ENCODE measurements around the gene PDCD10.

Gene PDCD10

DNA sequence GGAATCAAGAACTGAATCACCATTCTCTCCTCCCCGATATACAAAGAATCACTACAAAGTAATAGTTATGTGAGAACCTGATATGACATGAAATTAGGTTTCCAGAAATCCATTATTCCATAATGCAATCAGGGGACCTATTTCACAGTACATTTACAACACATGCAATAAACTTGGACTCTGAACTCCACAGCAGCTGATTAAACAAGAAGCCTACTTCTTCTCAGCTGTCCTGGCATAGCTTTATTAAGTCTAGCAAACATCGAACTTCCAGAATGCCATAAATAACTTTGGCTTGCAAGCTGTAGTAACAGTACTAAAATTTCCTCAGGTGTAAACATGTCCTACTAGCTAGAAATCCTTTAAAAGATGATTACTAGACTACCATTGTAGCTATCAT is 17.8 kb downstream of the PDCD10 start:
- TF ChIP-seq USF1 (IDR thresholded peaks at IDR 0.05) (no peak), TCF12 (IDR thresholded peaks at IDR 0.05; ENCODE audit: low read depth) (no peak), CREB1 (IDR thresholded peaks at IDR 0.05; ENCODE audit: low read depth) (no peak), TEAD4 (IDR thresholded peaks at IDR 0.05) (no peak), NFIC (IDR thresholded peaks at IDR 0.05) (no peak), EGR1 (IDR thresholded peaks at IDR 0.05) (no peak)

- TF ChIP-seq YY1 (IDR thresholded peaks at IDR 0.05; ENCODE audit: low read depth) (no peak), TCF12 (IDR thresholded peaks at IDR 0.05; ENCODE audit: low read depth) (no peak), ZBTB7A (IDR thresholded peaks at IDR 0.05; ENCODE audit: low read depth) (no peak), TEAD4 (IDR thresholded peaks at IDR 0.05) (no peak), TAF1 (IDR thresholded peaks at IDR 0.05; ENCODE audit: low read depth) (no peak), CEBPB (IDR thresholded peaks at IDR 0.05) (no peak), EP300 (IDR thresholded peaks at IDR 0.05; ENCODE audit: borderline replicate concordance) (no peak), EGR1 (IDR thresholded peaks at IDR 0.05) (no peak), NFIC (IDR thresholded peaks at IDR 0.05) (no peak)
- TF ChIP-seq, protein P1, sequence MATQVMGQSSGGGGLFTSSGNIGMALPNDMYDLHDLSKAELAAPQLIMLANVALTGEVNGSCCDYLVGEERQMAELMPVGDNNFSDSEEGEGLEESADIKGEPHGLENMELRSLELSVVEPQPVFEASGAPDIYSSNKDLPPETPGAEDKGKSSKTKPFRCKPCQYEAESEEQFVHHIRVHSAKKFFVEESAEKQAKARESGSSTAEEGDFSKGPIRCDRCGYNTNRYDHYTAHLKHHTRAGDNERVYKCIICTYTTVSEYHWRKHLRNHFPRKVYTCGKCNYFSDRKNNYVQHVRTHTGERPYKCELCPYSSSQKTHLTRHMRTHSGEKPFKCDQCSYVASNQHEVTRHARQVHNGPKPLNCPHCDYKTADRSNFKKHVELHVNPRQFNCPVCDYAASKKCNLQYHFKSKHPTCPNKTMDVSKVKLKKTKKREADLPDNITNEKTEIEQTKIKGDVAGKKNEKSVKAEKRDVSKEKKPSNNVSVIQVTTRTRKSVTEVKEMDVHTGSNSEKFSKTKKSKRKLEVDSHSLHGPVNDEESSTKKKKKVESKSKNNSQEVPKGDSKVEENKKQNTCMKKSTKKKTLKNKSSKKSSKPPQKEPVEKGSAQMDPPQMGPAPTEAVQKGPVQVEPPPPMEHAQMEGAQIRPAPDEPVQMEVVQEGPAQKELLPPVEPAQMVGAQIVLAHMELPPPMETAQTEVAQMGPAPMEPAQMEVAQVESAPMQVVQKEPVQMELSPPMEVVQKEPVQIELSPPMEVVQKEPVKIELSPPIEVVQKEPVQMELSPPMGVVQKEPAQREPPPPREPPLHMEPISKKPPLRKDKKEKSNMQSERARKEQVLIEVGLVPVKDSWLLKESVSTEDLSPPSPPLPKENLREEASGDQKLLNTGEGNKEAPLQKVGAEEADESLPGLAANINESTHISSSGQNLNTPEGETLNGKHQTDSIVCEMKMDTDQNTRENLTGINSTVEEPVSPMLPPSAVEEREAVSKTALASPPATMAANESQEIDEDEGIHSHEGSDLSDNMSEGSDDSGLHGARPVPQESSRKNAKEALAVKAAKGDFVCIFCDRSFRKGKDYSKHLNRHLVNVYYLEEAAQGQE (IDR thresholded peaks at IDR 0.05; ENCODE audit: low read depth), result no peak
Measured at GRCh38 chr3:167714871-167715270, 19.8 kb downstream of the PDCD10 start.

GRCh38 chr3:167712445-167712844 is 22.2 kb downstream of the PDCD10 start:
- TF ChIP-seq TAF1 (IDR thresholded peaks at IDR 0.05; ENCODE audit: low read depth) (no peak), CEBPB (IDR thresholded peaks at IDR 0.05) (no peak), YY1 (IDR thresholded peaks at IDR 0.05; ENCODE audit: low read depth) (no peak), EGR1 (IDR thresholded peaks at IDR 0.05) (no peak), USF1 (IDR thresholded peaks at IDR 0.05) (no peak), MAX (IDR thresholded peaks at IDR 0.05) (no peak), CREB1 (IDR thresholded peaks at IDR 0.05; ENCODE audit: low read depth) (no peak), ZBTB7A (IDR thresholded peaks at IDR 0.05; ENCODE audit: low read depth) (no peak), NFIC (IDR thresholded peaks at IDR 0.05) (no peak), TEAD4 (IDR thresholded peaks at IDR 0.05) (no peak), RAD21 (IDR thresholded peaks at IDR 0.05; ENCODE audit: low read depth) (no peak), TCF12 (IDR thresholded peaks at IDR 0.05; ENCODE audit: low read depth) (no peak)
- TF ChIP-seq, protein P1 (IDR thresholded peaks at IDR 0.05; ENCODE audit: low read depth), result no peak

DNA sequence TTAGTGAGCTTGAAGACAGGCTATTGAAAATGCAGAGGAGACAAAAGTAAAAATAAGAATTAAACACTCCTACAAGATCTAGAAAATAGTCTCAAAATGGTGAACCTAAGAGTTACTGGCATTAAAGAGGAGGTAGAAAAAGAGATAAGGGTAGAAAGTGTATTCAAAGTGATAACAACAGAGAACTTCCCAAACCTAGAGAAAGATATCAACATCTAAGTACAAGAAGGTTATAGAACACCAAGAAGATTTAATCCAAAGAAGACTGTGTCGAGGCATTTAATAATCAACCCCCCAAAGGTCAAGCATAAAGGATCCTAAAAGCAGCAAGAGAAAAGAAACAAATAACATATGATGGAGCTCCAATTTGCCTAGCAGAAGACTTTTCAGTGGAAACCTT is 23.3 kb downstream of the PDCD10 start:
- no peak for TF ChIP-seq FOXM1 (IDR thresholded peaks at IDR 0.05; ENCODE audit: borderline replicate concordance, low read depth)
- no peak for TF ChIP-seq CEBPB (IDR thresholded peaks at IDR 0.05)
- TF ChIP-seq, protein P1 (IDR thresholded peaks at IDR 0.05; ENCODE audit: low read depth), result no peak
- no peak for TF ChIP-seq USF1 (IDR thresholded peaks at IDR 0.05)
- TF ChIP-seq MAX (IDR thresholded peaks at IDR 0.05), result no peak
- no peak for TF ChIP-seq TAF1 (IDR thresholded peaks at IDR 0.05; ENCODE audit: low read depth)
- no peak for TF ChIP-seq TEAD4 (IDR thresholded peaks at IDR 0.05)
- TF ChIP-seq YY1 (IDR thresholded peaks at IDR 0.05; ENCODE audit: low read depth), result no peak
- no peak for TF ChIP-seq CREB1 (IDR thresholded peaks at IDR 0.05; ENCODE audit: low read depth)
- TF ChIP-seq NFIC (IDR thresholded peaks at IDR 0.05), result no peak
- TF ChIP-seq TCF12 (IDR thresholded peaks at IDR 0.05; ENCODE audit: low read depth), result no peak
- TF ChIP-seq EP300 (IDR thresholded peaks at IDR 0.05; ENCODE audit: borderline replicate concordance), result no peak
- TF ChIP-seq ZBTB7A (IDR thresholded peaks at IDR 0.05; ENCODE audit: low read depth), result no peak
- TF ChIP-seq EGR1 (IDR thresholded peaks at IDR 0.05), result no peak
- TF ChIP-seq RAD21 (IDR thresholded peaks at IDR 0.05; ENCODE audit: low read depth), result no peak
